ENCODE results near the gene ZNF334.

The ZNF334 gene

DNA sequence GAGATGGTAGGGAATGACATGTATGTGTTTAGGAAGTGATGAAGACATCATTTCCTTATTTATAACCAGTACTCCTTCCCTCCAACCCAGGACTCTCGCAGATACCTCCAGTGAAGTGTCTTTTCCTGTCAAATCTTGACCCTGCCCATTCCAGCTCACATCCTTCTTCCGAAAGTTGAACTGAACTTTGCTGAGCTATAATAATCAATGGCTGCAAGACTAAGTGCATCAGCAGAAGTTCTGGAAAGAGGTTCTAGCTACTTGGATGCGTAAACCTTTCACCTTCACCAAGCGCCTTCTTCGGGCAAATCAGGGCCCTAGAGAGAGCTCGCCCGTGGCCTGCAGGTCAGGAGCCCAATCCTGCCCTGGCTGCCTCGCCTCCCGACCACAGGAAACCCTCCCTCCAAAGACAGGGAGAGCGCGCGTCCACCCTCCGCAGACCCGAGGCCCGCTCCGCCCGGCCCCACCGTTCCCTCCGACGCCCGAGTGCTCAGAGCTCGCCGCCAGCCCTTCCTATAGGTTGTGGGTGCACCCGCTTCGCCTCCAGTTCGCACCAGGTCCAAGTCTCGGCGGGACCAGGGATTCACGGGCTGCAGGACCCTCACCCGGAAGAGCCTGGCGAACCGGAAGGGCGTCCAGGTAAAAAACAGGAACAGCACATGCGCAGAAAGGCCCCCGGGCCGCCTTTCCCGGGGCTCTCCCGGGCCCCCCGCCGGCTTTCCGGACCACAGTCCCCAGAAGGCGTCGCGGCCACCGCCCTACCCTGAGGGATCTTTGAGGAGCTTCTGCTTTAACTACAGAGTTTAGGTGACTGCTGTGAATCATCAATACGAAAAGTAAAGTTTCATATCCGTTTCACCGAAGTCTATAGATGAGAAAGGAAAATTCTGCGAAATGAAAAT is at the start of gene ZNF334:
TSS of gene ZNF334 (minus strand) at position 617 of the 902 bp plus-strand sequence. CDS start 1,457 bp downstream, outside the sequence.
- no peak within 1 kb of the TSS for H3K4me2 ChIP-seq (ENCODE audit: low read length)
- H3K27ac ChIP-seq (ENCODE audit: low read depth, low read length) = no peak within 1 kb of the TSS
- no peaks in the 10 kb centered on the region for H3K4me1 ChIP-seq (ENCODE audit: control insufficient read depth, low read length)
- peaks cover 7% of the 10 kb centered on the region; the same call in 1 of the 2 replicates for H3K27me3 ChIP-seq (ENCODE audit: control insufficient read depth, low read length)
- H3K9me2 ChIP-seq (replicated peaks; ENCODE audit: control insufficient read depth, low read length) = no peaks in the 10 kb centered on the region
- no peaks in the 10 kb centered on the region for H4K20me1 ChIP-seq (ENCODE audit: control insufficient read depth, insufficient read depth, low read depth, low read length)
- no peak within 1 kb of the TSS for H3K4me3 ChIP-seq (ENCODE audit: low read length)
- no peak for TF ChIP-seq CTCF (IDR thresholded peaks at IDR 0.05; ENCODE audit: low read depth, low read length, poor library complexity, severe bottlenecking)
- no peak for TF ChIP-seq EZH2phosphoT487 (IDR thresholded peaks at IDR 0.05; ENCODE audit: borderline replicate concordance, low read length)
- no peaks in the 10 kb centered on the region for H3K36me3 ChIP-seq (ENCODE audit: control insufficient read depth, low read length)
- H3K9me3 ChIP-seq (ENCODE audit: control insufficient read depth, insufficient read depth, low read length) = no peaks in the 10 kb centered on the region
- no peaks in the 10 kb centered on the region for H3F3A ChIP-seq (ENCODE audit: control insufficient read depth, insufficient read depth)
- no peaks in the 10 kb centered on the region for H3K79me2 ChIP-seq (ENCODE audit: control insufficient read depth, low read length)

DNA sequence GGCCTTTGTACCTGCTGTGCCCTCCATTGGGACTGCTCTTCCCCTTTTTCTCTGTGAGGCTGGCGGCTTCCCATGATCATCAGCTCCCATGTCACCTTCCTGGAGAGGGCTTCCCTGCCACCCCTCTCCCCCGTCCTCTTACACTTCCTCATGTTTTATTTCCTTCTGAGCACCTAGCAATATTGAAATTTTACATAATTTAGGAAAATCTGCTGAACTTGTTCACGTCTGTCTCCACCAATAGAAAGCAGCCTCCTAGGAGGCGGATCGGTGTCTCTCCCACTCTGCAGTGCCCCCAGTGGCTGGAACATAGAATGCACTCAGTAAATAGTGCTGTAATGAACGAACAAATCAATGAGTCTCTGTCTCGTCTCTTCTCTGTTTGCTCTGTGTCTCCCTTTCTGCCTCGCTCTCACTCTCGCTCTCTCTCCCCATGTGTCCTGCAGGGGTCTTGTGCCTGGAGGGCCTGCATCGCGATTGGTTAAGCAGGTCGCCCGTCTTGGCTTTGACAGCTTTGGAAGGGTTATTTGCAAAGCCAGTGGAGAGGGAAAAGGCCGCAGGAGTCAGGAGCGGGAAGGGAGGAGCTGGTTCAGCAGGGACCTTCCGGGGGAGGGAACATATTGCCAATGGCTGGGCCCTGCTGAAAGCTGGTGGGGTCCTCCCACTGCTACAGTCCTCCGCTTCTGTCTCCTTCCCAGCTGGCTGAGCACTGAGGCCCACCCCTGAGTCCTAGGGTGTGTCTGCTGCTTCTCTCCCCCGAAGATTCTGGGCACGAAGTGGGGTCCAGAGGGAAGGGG is 49.2 kb upstream of the ZNF334 start:
- no peak overlapping the region for H3K4me3 ChIP-seq (ENCODE audit: low read length)
- H3K27me3 ChIP-seq (ENCODE audit: control insufficient read depth, low read length) = peaks cover 5% of the 10 kb centered on the region
- no peaks in the 10 kb centered on the region for H3K9me2 ChIP-seq (replicated peaks; ENCODE audit: control insufficient read depth, low read length)
- no peaks in the 10 kb centered on the region for H3K79me2 ChIP-seq (ENCODE audit: control insufficient read depth, low read length)
- peaks cover 4% of the 10 kb centered on the region; the same call in 1 of the 2 replicates for H3K4me1 ChIP-seq (ENCODE audit: control insufficient read depth, low read length)
- no peaks in the 10 kb centered on the region for H3F3A ChIP-seq (ENCODE audit: control insufficient read depth, insufficient read depth)
- no peaks in the 10 kb centered on the region for H3K9me3 ChIP-seq (ENCODE audit: control insufficient read depth, insufficient read depth, low read length)
- H3K36me3 ChIP-seq (ENCODE audit: control insufficient read depth, low read length) = no peaks in the 10 kb centered on the region
- TF ChIP-seq EZH2phosphoT487 (IDR thresholded peaks at IDR 0.05; ENCODE audit: borderline replicate concordance, low read length) (no peak), CTCF (IDR thresholded peaks at IDR 0.05; ENCODE audit: low read depth, low read length, poor library complexity, severe bottlenecking) (peak; percentile 89)
- H3K4me2 ChIP-seq (ENCODE audit: low read length) = peak overlapping the region; percentile 37
- no peak overlapping the region for H3K27ac ChIP-seq (ENCODE audit: low read depth, low read length)
- no peaks in the 10 kb centered on the region for H4K20me1 ChIP-seq (ENCODE audit: control insufficient read depth, insufficient read depth, low read depth, low read length)

GRCh38 chr20:46562009-46562372 is 48.6 kb upstream of the ZNF334 start:
- Histone ChIP-seq H3K36me3 (ENCODE audit: control insufficient read depth, low read length) (no peaks in the 10 kb centered on the region), H3K4me1 (ENCODE audit: control insufficient read depth, low read length) (peaks cover 4% of the 10 kb centered on the region; the same call in 1 of the 2 replicates), H3K4me2 (ENCODE audit: low read length) (peak overlapping the region; percentile 37), H3K79me2 (ENCODE audit: control insufficient read depth, low read length) (no peaks in the 10 kb centered on the region), H4K20me1 (ENCODE audit: control insufficient read depth, insufficient read depth, low read depth, low read length) (no peaks in the 10 kb centered on the region), H3F3A (ENCODE audit: control insufficient read depth, insufficient read depth) (no peaks in the 10 kb centered on the region), H3K27ac (ENCODE audit: low read depth, low read length) (no peak overlapping the region), H3K9me2 (replicated peaks; ENCODE audit: control insufficient read depth, low read length) (no peaks in the 10 kb centered on the region), H3K4me3 (ENCODE audit: low read length) (no peak overlapping the region), H3K27me3 (ENCODE audit: control insufficient read depth, low read length) (peaks cover 7% of the 10 kb centered on the region), H3K9me3 (ENCODE audit: control insufficient read depth, insufficient read depth, low read length) (no peaks in the 10 kb centered on the region)
- TF ChIP-seq CTCF (IDR thresholded peaks at IDR 0.05; ENCODE audit: low read depth, low read length, poor library complexity, severe bottlenecking) (no peak), EZH2phosphoT487 (IDR thresholded peaks at IDR 0.05; ENCODE audit: borderline replicate concordance, low read length) (no peak)
